HepG2 (cell line): ENCODE data around the gene PSME3IP1. TPM values are rescaled to one million over a fixed set of nuclear protein-coding genes. Genes with fewer than 3 reads are reported as not detected.

Source experiments
- CREB1 ChIP-seq, 2 experiments: fragments of 450-650 bp in 1 of 2; IDR thresholded peaks; 2 replicates each; pipeline ENCODE4 v1.6.1; 2016 to 2017; ENCODE audit warnings: control low read depth in 1 of 2, mild to moderate bottlenecking in 1 of 2, missing compliant biosample characterization in 1 of 2, missing genetic modification characterization in 1 of 2
- GABPB1 ChIP-seq: IDR thresholded peaks from 2 replicates; pipeline ENCODE4 v1.6.1; 2016; ENCODE audit warnings: mild to moderate bottlenecking, missing genetic modification reagents, moderate library complexity, missing compliant biosample characterization
- HCFC1 ChIP-seq: fragments of 150-350 bp; IDR thresholded peaks from 2 replicates; pipeline ENCODE4 v1.6.1; 2014; ENCODE audit warnings: low read depth, low read length
- HMG20A ChIP-seq: IDR thresholded peaks from 2 replicates; pipeline ENCODE4 v1.6.1; 2016; ENCODE audit warnings: borderline replicate concordance
- POLR2A ChIP-seq, 2 experiments: IDR thresholded peaks; 2 replicates each; pipeline ENCODE4 v1.6.1; 2011; ENCODE audit warnings: low read depth in 2 of 2, low read length in 2 of 2, mild to moderate bottlenecking in 1 of 2, moderate library complexity in 1 of 2; ENCODE audit not compliant: insufficient read depth in 1 of 2
- RAD21 ChIP-seq: fragments of 450-650 bp; formaldehyde crosslinking; IDR thresholded peaks from 2 replicates; pipeline ENCODE4 v1.5.0; 2020; ENCODE audit warnings: mild to moderate bottlenecking
- RBFOX2 ChIP-seq: fragments of 200-400 bp; formaldehyde crosslinking; IDR thresholded peaks from 2 replicates; pipeline ENCODE4 v1.6.1; 2017; ENCODE audit warnings: low read depth, mild to moderate bottlenecking, low read length
- SALL1 ChIP-seq: sonication (generic); formaldehyde crosslinking; IDR thresholded peaks from 2 replicates; pipeline ENCODE4 v1.8.0; 2022; ENCODE audit warnings: mild to moderate bottlenecking, missing genetic modification reagents
- SIN3A ChIP-seq: IDR thresholded peaks from 2 replicates; pipeline ENCODE4 v1.6.1; 2011; ENCODE audit warnings: low read depth, mild to moderate bottlenecking, control low read depth, low read length, borderline replicate concordance
- WIZ ChIP-seq: sonication (generic); formaldehyde crosslinking; IDR thresholded peaks from 2 replicates; pipeline ENCODE4 v1.5.1; 2020; ENCODE audit warnings: mild to moderate bottlenecking, missing genetic modification reagents
- ZBTB21 ChIP-seq: sonication (generic); formaldehyde crosslinking; IDR thresholded peaks from 2 replicates; pipeline ENCODE4 v1.4.0; 2020; ENCODE audit warnings: missing genetic modification reagents
- ZNF101 ChIP-seq: sonication (generic); formaldehyde crosslinking; IDR thresholded peaks from 2 replicates; pipeline ENCODE4 v1.4.0; 2020; ENCODE audit warnings: mild to moderate bottlenecking, low read depth, missing genetic modification reagents, borderline replicate concordance
- ZNF282 ChIP-seq: fragments of 450-650 bp; IDR thresholded peaks from 2 replicates; pipeline ENCODE4 v1.6.1; 2018; ENCODE audit not compliant: partially characterized antibody
- ZNF3 ChIP-seq: IDR thresholded peaks from 2 replicates; pipeline ENCODE4 v1.7.0; 2017; ENCODE audit warnings: inconsistent platforms
- ZNF501 ChIP-seq: sonication (generic); formaldehyde crosslinking; IDR thresholded peaks from 2 replicates; pipeline ENCODE4 v1.5.1; 2020; ENCODE audit warnings: mild to moderate bottlenecking, moderate library complexity, missing genetic modification reagents
- ZNF605 ChIP-seq: sonication (generic); formaldehyde crosslinking; IDR thresholded peaks from 2 replicates; pipeline ENCODE4 v1.8.0; 2022; ENCODE audit warnings: mild to moderate bottlenecking, missing genetic modification reagents
- ZNF879 ChIP-seq: sonication (generic); formaldehyde crosslinking; IDR thresholded peaks from 2 replicates; pipeline ENCODE4 v1.8.1; 2023; ENCODE audit warnings: missing genetic modification reagents
- ZSCAN20 ChIP-seq: sonication (generic); formaldehyde crosslinking; IDR thresholded peaks from 2 replicates; pipeline ENCODE4 v1.4.0; 2020; ENCODE audit warnings: missing genetic modification reagents, mild to moderate bottlenecking, borderline replicate concordance
- polyA plus RNA-seq, 8 experiments: library from polyadenylated mRNA; depleted of rRNA in 3 of 8; stranded (reverse) in 7 of 8; unstranded in 1 of 8; fragments of >200 nt; fragmentation: Illumina TruSeq in 4 of 8; extraction: Trizol in 4 of 8; gene quantifications; 2 replicates each; pipeline versions ENCODE4 v1.2.1 to v1.2.3, GENCODE V29; 2011 to 2016; ENCODE audit warnings: low read depth in 4 of 8, missing spikeins in 1 of 8, mixed read lengths in 1 of 8; ENCODE audit not compliant: insufficient read depth in 1 of 8
- total RNA-seq, 5 experiments: library from RNA; depleted of rRNA; stranded (reverse); fragments of >200 nt; fragmentation: Illumina TruSeq; extraction: Trizol; gene quantifications; 2 replicates each; pipeline ENCODE4 v1.2.3, GENCODE V29; 2016; ENCODE audit warnings: low read depth in 1 of 5
- TF ChIP-seq, protein P1 (sequence below): sonication (generic); formaldehyde crosslinking; IDR thresholded peaks from 2 replicates; pipeline ENCODE4 v1.5.1; 2020; ENCODE audit warnings: missing genetic modification reagents, mild to moderate bottlenecking, borderline replicate concordance
- TF ChIP-seq, protein P2 (sequence below): sonication (generic); formaldehyde crosslinking; IDR thresholded peaks from 2 replicates; pipeline ENCODE4 v1.8.0; 2022; ENCODE audit warnings: missing genetic modification reagents, mild to moderate bottlenecking, inconsistent platforms, borderline replicate concordance
- TF ChIP-seq, protein P3 (sequence below): sonication (generic); formaldehyde crosslinking; IDR thresholded peaks from 2 replicates; pipeline ENCODE4 v1.4.0; 2020; ENCODE audit warnings: missing genetic modification reagents
- TF ChIP-seq, protein P4 (sequence below): sonication (generic); formaldehyde crosslinking; IDR thresholded peaks from 2 replicates; pipeline ENCODE4 v1.8.1; 2023; ENCODE audit warnings: mild to moderate bottlenecking, missing genetic modification reagents
- TF ChIP-seq, protein P5 (sequence below): sonication (generic); formaldehyde crosslinking; IDR thresholded peaks from 2 replicates; pipeline ENCODE4 v1.4.0; 2020; ENCODE audit warnings: missing genetic modification reagents; ENCODE audit errors: not compliant biosample characterization

Gene PSME3IP1
- total and polyA plus RNA-seq, 2 of the 13 experiments (the other 11 are each of a cell fraction or from before 2014, with no cell fraction given), result 90.8 to 99.8 TPM

DNA sequence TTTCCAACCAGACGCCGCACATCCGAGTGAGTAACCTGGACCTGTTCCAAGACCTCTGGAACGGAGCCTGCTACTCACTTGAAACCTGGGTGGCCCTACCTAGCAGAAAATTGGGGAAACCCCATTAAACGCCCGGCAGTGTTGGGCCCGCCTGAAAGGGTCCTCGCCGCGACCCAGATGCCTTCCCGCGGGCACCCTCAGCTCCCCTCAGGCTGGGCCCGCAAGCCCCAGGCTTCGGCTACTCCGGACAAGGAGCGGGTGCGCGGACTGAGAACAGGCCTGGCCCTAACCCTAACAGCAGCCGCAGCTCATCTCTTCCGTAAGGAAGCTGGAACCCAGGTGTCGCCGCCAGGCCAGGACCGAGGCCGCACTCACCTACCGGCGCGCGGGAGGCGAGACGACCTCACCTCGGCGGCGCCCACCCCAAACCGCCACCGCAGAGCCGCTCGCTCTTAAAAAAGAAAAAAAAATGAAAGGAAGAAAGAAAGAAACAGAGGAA, 344 bp downstream of the PSME3IP1 start (continued):
- TF ChIP-seq, protein P1, sequence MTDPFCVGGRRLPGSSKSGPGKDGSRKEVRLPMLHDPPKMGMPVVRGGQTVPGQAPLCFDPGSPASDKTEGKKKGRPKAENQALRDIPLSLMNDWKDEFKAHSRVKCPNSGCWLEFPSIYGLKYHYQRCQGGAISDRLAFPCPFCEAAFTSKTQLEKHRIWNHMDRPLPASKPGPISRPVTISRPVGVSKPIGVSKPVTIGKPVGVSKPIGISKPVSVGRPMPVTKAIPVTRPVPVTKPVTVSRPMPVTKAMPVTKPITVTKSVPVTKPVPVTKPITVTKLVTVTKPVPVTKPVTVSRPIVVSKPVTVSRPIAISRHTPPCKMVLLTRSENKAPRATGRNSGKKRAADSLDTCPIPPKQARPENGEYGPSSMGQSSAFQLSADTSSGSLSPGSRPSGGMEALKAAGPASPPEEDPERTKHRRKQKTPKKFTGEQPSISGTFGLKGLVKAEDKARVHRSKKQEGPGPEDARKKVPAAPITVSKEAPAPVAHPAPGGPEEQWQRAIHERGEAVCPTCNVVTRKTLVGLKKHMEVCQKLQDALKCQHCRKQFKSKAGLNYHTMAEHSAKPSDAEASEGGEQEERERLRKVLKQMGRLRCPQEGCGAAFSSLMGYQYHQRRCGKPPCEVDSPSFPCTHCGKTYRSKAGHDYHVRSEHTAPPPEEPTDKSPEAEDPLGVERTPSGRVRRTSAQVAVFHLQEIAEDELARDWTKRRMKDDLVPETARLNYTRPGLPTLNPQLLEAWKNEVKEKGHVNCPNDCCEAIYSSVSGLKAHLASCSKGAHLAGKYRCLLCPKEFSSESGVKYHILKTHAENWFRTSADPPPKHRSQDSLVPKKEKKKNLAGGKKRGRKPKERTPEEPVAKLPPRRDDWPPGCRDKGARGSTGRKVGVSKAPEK (CRISPR knock-in tag), result no peak
- TF ChIP-seq ZNF282 (no peak), ZBTB21 (no peak), ZNF3 (CRISPR knock-in tag) (no peak), RAD21 (no peak), POLR2A (IDR thresholded peaks at IDR 0.05; ENCODE audit: insufficient read depth in 1 of 2, low read depth in 2 of 2, low read length in 2 of 2) (no peak; a peak in 1 of 4 replicates), ZSCAN20 (CRISPR knock-in tag) (no peak; the same call in 1 of the 2 replicates), ZNF879 (CRISPR knock-in tag) (no peak), ZNF605 (CRISPR knock-in tag) (peak; percentile 63; the same call in 1 of the 2 replicates), SALL1 (peak; percentile 49; the same call in 1 of the 2 replicates), RBFOX2 (no peak; the same call in 1 of the 2 replicates), WIZ (CRISPR knock-in tag) (no peak; the same call in 1 of the 2 replicates), CREB1 (IDR thresholded peaks at IDR 0.05) (no peak), CREB1 (CRISPR knock-in tag; IDR thresholded peaks at IDR 0.05) (no peak), HMG20A (CRISPR knock-in tag) (no peak), ZNF501 (peak; percentile 70; the same call in 1 of the 2 replicates), ZNF101 (CRISPR knock-in tag) (no peak), GABPB1 (CRISPR knock-in tag) (no peak), HCFC1 (no peak), SIN3A (no peak)
- TF ChIP-seq, protein P2, sequence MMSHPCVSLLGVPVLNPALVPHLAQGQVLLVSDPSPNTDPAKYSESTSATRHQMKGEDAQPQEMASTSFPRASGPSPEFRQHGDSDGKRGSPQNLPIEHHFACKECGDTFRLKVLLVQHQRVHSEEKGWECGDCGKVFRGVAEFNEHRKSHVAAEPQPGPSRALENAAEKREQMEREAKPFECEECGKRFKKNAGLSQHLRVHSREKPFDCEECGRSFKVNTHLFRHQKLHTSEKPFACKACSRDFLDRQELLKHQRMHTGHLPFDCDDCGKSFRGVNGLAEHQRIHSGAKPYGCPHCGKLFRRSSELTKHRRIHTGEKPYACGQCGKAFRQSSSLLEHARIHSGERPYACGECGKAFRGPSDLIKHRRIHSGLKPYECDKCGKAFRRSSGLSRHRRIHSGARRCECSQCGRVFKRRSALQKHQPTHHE (CRISPR knock-in tag), result peak; percentile 65; the same call in 1 of the 2 replicates
- TF ChIP-seq, protein P3, sequence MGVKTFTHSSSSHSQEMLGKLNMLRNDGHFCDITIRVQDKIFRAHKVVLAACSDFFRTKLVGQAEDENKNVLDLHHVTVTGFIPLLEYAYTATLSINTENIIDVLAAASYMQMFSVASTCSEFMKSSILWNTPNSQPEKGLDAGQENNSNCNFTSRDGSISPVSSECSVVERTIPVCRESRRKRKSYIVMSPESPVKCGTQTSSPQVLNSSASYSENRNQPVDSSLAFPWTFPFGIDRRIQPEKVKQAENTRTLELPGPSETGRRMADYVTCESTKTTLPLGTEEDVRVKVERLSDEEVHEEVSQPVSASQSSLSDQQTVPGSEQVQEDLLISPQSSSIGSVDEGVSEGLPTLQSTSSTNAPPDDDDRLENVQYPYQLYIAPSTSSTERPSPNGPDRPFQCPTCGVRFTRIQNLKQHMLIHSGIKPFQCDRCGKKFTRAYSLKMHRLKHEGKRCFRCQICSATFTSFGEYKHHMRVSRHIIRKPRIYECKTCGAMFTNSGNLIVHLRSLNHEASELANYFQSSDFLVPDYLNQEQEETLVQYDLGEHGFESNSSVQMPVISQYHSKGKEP (CRISPR knock-in tag), result 0 out of 2 replicates have a peak, but pooled peaks have one; percentile 63
- TF ChIP-seq, protein P4, sequence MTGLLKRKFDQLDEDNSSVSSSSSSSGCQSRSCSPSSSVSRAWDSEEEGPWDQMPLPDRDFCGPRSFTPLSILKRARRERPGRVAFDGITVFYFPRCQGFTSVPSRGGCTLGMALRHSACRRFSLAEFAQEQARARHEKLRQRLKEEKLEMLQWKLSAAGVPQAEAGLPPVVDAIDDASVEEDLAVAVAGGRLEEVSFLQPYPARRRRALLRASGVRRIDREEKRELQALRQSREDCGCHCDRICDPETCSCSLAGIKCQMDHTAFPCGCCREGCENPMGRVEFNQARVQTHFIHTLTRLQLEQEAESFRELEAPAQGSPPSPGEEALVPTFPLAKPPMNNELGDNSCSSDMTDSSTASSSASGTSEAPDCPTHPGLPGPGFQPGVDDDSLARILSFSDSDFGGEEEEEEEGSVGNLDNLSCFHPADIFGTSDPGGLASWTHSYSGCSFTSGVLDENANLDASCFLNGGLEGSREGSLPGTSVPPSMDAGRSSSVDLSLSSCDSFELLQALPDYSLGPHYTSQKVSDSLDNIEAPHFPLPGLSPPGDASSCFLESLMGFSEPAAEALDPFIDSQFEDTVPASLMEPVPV (CRISPR knock-in tag), result no peak; the same call in 1 of the 2 replicates
- TF ChIP-seq, protein P5, sequence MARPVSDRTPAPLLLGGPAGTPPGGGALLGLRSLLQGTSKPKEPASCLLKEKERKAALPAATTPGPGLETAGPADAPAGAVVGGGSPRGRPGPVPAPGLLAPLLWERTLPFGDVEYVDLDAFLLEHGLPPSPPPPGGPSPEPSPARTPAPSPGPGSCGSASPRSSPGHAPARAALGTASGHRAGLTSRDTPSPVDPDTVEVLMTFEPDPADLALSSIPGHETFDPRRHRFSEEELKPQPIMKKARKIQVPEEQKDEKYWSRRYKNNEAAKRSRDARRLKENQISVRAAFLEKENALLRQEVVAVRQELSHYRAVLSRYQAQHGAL (CRISPR knock-in tag), result peak; percentile 45
